ENCODE results near the gene TIGD1.

GRCh38 chr2:232505856-232506255 is 44.5 kb downstream of the TIGD1 start:
- no peak for TF ChIP-seq EZH2 (IDR thresholded peaks at IDR 0.05; ENCODE audit: low read depth, unreplicated experiment)
- TF ChIP-seq CTCF (conservative IDR thresholded peaks at IDR 0.05; ENCODE audit: low read depth in 2 of 2) = no peak
- TF ChIP-seq EZH2phosphoT487 (IDR thresholded peaks at IDR 0.05; ENCODE audit: unreplicated experiment) = no peak
- TF ChIP-seq CREB1 (CRISPR knock-in tag; IDR thresholded peaks at IDR 0.05; ENCODE audit: low read depth) = no peak
- no peak for TF ChIP-seq POLR2AphosphoS5 (IDR thresholded peaks at IDR 0.05; ENCODE audit: low read depth)
- no peak for TF ChIP-seq REST (IDR thresholded peaks at IDR 0.05; ENCODE audit: unreplicated experiment)
- TF ChIP-seq STAT1 (IDR thresholded peaks at IDR 0.05; ENCODE audit: unreplicated experiment) = no peak
- TF ChIP-seq ETS1 (IDR thresholded peaks at IDR 0.05) = no peak
- TF ChIP-seq JUNB (IDR thresholded peaks at IDR 0.05; ENCODE audit: unreplicated experiment) = no peak

Data from GM23338 (cell line).